Measurements from ENCODE around the gene NEU3. TPM values are rescaled to one million over a fixed set of nuclear protein-coding genes. Genes with fewer than 3 reads are reported as not detected.

The NEU3 gene
- total and polyA plus RNA-seq, 2 experiments from 2014 or later = 2.5 to 6.2 TPM

- Histone ChIP-seq H3K4me3 (no peak overlapping the region), H3K9me3 (ENCODE audit: low read depth) (no peaks in the 10 kb centered on the region), H3K9me2 (ENCODE audit: insufficient read depth) (no peaks in the 10 kb centered on the region), H3K27me3 (replicated peaks; ENCODE audit: insufficient read depth) (peaks cover 15% of the 10 kb centered on the region; the same call in 1 of the 2 replicates), H3K4me2 (ENCODE audit: unreplicated experiment) (no peak overlapping the region), H3F3A (ENCODE audit: insufficient read depth) (no peaks in the 10 kb centered on the region), H4K20me1 (ENCODE audit: insufficient read depth) (no peaks in the 10 kb centered on the region), H3K9ac (no peak overlapping the region), H3K4me1 (ENCODE audit: insufficient read depth) (no peaks in the 10 kb centered on the region), H2AFZ (no peak overlapping the region), H3K79me2 (ENCODE audit: insufficient read depth) (no peaks in the 10 kb centered on the region), H3K36me3 (ENCODE audit: low read depth) (no peaks in the 10 kb centered on the region), H3K27ac (no peak overlapping the region)
- DNase-seq = no peak
- TF ChIP-seq EZH2phosphoT487 (IDR thresholded peaks at IDR 0.05; ENCODE audit: insufficient read depth, low read depth) = no peak
- TF ChIP-seq EZH2 (IDR thresholded peaks at IDR 0.05; ENCODE audit: insufficient read depth, poor library complexity, severe bottlenecking) = no peak
- in situ Hi-C loops (cut with MboI) = no loop called here
Observed at GRCh38 chr11:75059299-75059698, 70.6 kb downstream of the NEU3 start.

GRCh38 chr11:75063741-75064314, 75.1 kb downstream of the NEU3 start:
- Histone ChIP-seq H3K9me2 (ENCODE audit: insufficient read depth) (no peaks in the 10 kb centered on the region), H3K9me3 (ENCODE audit: low read depth) (no peaks in the 10 kb centered on the region), H3K36me3 (ENCODE audit: low read depth) (no peaks in the 10 kb centered on the region), H3K4me3 (no peak overlapping the region), H3K4me1 (ENCODE audit: insufficient read depth) (no peaks in the 10 kb centered on the region), H3K27ac (no peak overlapping the region), H4K20me1 (ENCODE audit: insufficient read depth) (no peaks in the 10 kb centered on the region), H3K27me3 (replicated peaks; ENCODE audit: insufficient read depth) (peaks cover 33% of the 10 kb centered on the region; the same call in 1 of the 2 replicates), H3K9ac (no peak overlapping the region), H3K4me2 (ENCODE audit: unreplicated experiment) (no peak overlapping the region), H3K79me2 (ENCODE audit: insufficient read depth) (no peaks in the 10 kb centered on the region), H3F3A (ENCODE audit: insufficient read depth) (no peaks in the 10 kb centered on the region), H2AFZ (no peak overlapping the region)
- in situ Hi-C loops (cut with MboI) = no loop called here
- DNase-seq = peak; percentile 1
- 23 to 26% methylated on average over 3 of the region's 3 CpGs for WGBS, 2 experiments (ENCODE audit: low coverage in 1 of 2, low lambda C conversion rate in 2 of 2, missing lambda C conversion rate in 2 of 2)
- TF ChIP-seq EZH2 (IDR thresholded peaks at IDR 0.05; ENCODE audit: insufficient read depth, poor library complexity, severe bottlenecking) = no peak
- TF ChIP-seq EZH2phosphoT487 (IDR thresholded peaks at IDR 0.05; ENCODE audit: insufficient read depth, low read depth) = no peak

GRCh38 chr11:75066061-75066460, 77.3 kb downstream of the NEU3 start:
- no peak overlapping the region for H3K4me3 ChIP-seq
- H4K20me1 ChIP-seq (ENCODE audit: insufficient read depth) = no peaks in the 10 kb centered on the region
- no peak overlapping the region for H3K27ac ChIP-seq
- 56 to 60% methylated on average over 7 of the region's 7 CpGs for WGBS, 2 experiments (ENCODE audit: low coverage in 1 of 2, low lambda C conversion rate in 2 of 2, missing lambda C conversion rate in 2 of 2)
- H3K9ac ChIP-seq = no peak overlapping the region
- H3K27me3 ChIP-seq (replicated peaks; ENCODE audit: insufficient read depth) = peaks cover 49% of the 10 kb centered on the region; the same call in 1 of the 2 replicates
- no peaks in the 10 kb centered on the region for H3F3A ChIP-seq (ENCODE audit: insufficient read depth)
- TF ChIP-seq EZH2phosphoT487 (IDR thresholded peaks at IDR 0.05; ENCODE audit: insufficient read depth, low read depth) (no peak), EZH2 (IDR thresholded peaks at IDR 0.05; ENCODE audit: insufficient read depth, poor library complexity, severe bottlenecking) (no peak)
- DNase-seq = no peak
- no peaks in the 10 kb centered on the region for H3K79me2 ChIP-seq (ENCODE audit: insufficient read depth)
- no peaks in the 10 kb centered on the region for H3K4me1 ChIP-seq (ENCODE audit: insufficient read depth)
- no peaks in the 10 kb centered on the region for H3K9me2 ChIP-seq (ENCODE audit: insufficient read depth)
- H3K36me3 ChIP-seq (ENCODE audit: low read depth) = no peaks in the 10 kb centered on the region
- H3K9me3 ChIP-seq (ENCODE audit: low read depth) = no peaks in the 10 kb centered on the region
- in situ Hi-C loops (cut with MboI) = no loop called here
- H2AFZ ChIP-seq = no peak overlapping the region
- H3K4me2 ChIP-seq (ENCODE audit: unreplicated experiment) = no peak overlapping the region

Small RNAs within 50 kb of the gene (small RNA-seq; reads per million reads assigned to genes)
- not detected for gene RNU6-216P (ENCODE audit: low read depth, low replicate concordance)

Other genes starting within 250 kb of the NEU3 start
- 11.1 and 15.8 TPM in 2 replicates for gene RNF169, start 240.1 kb upstream of the NEU3 start, total RNA-seq (2014; rRNA removed; shearing (Covaris generic))
- 0.79 and 1.2 TPM in 2 replicates for gene RNF169, start 240.1 kb upstream of the NEU3 start, polyA plus RNA-seq (2016; fragmentation: Nextera tagmentation; extraction: Ambion mirVana)
- 1.4 and 3.2 TPM in 2 replicates for gene XRRA1, start 39.8 kb upstream of the NEU3 start, total RNA-seq (2014; rRNA removed; shearing (Covaris generic))
- gene XRRA1, start 39.8 kb upstream of the NEU3 start, polyA plus RNA-seq (2016; fragmentation: Nextera tagmentation; extraction: Ambion mirVana) = 7.0 and 7.3 TPM in 2 replicates
- gene SPCS2, start 39.7 kb upstream of the NEU3 start, total RNA-seq (2014; rRNA removed; shearing (Covaris generic)) = 51.1 and 316 TPM in 2 replicates
- 335 and 370 TPM in 2 replicates for gene SPCS2, start 39.7 kb upstream of the NEU3 start, polyA plus RNA-seq (2016; fragmentation: Nextera tagmentation; extraction: Ambion mirVana)
- not detected in 2 replicates for gene OR2AT4, start 107.9 kb downstream of the NEU3 start, total RNA-seq (2014; rRNA removed; shearing (Covaris generic))
- gene OR2AT4, start 107.9 kb downstream of the NEU3 start, polyA plus RNA-seq (2016; fragmentation: Nextera tagmentation; extraction: Ambion mirVana) = not detected in 2 replicates
- not detected in 2 replicates for gene SLCO2B1, start 162.2 kb downstream of the NEU3 start, total RNA-seq (2014; rRNA removed; shearing (Covaris generic))
- not detected in 2 replicates for gene SLCO2B1, start 162.2 kb downstream of the NEU3 start, polyA plus RNA-seq (2016; fragmentation: Nextera tagmentation; extraction: Ambion mirVana)